NK-92 (cell line): ENCODE measurements around the gene TMEM80.

Source experiments
- DNase-seq: peaks from one replicate; lab custom pipeline; 2025; ENCODE audit not compliant: unreplicated experiment; lab: John Stamatoyannopoulos, UW

Gene TMEM80

DNA sequence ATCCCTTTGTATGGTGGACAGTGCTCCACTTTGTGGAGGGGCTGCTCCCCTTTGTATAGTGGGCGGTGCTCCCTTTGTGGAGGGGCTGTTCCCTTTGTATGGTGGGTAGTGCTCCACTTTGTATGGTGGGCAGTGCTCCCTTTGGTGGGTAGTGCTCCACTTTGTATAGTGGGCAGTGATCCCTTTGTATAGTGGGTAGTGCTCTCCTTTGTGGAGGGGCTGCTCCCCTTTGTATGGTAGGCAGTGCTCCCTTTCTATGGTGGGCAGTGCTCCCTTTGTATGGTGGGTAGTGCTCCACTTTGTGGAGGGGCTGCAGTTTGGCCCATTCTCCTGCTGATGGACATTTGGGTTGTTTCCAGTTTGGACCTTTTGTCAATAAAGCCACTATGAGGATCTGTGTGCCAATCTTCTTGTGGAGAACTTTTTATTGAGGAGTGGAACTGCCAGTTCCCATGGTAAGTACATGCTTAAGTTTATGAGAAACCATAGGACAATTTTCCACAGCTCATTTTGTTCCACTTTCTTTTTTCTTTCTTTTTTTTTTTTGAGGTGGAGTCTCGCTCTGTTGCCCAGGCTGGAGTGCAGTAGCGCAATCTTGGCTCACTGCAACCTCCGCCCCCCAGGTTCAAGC, 47.1 kb downstream of the TMEM80 start:
- no peak for DNase-seq

DNA sequence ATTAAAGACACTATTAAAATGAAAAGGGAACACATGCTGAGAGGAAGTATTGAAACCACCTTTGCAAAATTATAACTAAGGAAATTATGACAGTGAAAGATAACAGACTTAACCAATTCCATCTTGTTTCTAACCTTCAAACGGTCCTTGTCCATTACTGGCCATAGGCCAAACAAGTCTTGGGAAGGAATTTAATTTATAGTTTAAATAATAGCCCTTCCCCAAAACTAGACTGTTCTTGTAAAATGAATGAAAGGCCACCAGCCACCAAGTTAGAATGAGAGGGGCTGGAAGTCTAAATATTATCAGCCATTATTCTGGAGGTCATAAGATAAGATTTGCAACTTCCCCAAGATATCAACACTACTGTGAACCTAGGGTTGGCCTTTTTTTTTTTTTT, 49.8 kb downstream of the TMEM80 start:
- no peak for DNase-seq

DNA sequence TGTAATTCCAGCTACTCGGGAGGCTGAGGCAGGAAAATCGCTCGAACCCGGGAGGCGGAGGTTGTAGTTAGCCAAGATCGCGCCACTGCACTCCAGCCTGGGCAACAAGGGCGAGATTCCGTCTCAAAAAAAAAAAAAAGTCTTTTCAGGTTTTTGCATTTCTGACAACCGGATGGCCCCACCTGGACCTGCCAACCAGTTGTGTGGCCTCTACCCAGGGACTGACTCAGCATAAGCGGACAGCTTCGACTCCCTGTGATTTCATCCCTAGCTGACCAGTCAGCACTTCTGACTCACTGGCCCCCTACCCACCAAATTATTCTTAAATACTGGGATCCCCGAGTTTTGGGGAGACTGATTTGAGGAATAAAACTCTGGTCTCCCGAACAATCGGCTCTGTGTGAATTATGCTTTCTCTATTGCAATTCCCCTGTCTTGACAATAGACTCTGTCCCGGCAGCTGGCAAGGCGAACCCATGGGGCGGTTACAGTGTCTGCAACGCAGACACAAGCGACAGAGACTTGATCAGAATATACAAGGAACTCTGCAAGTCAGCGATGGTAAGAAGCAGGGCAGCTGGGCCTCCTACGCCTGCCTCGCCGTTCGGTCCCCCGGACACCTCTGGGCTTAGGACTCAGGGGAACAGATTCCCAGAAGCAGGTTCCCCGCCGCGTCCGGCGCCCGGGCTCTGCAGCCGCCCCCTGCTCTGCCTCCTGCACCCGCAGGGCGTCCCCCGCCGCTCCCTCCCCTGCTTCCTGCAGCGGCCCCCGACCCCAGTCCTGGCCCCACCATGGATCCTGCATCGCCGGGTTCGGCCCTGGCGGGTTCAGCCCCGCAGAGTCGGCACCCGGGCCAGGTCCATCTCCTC, 50.9 kb downstream of the TMEM80 start:
- DNase-seq: no peak

DNA sequence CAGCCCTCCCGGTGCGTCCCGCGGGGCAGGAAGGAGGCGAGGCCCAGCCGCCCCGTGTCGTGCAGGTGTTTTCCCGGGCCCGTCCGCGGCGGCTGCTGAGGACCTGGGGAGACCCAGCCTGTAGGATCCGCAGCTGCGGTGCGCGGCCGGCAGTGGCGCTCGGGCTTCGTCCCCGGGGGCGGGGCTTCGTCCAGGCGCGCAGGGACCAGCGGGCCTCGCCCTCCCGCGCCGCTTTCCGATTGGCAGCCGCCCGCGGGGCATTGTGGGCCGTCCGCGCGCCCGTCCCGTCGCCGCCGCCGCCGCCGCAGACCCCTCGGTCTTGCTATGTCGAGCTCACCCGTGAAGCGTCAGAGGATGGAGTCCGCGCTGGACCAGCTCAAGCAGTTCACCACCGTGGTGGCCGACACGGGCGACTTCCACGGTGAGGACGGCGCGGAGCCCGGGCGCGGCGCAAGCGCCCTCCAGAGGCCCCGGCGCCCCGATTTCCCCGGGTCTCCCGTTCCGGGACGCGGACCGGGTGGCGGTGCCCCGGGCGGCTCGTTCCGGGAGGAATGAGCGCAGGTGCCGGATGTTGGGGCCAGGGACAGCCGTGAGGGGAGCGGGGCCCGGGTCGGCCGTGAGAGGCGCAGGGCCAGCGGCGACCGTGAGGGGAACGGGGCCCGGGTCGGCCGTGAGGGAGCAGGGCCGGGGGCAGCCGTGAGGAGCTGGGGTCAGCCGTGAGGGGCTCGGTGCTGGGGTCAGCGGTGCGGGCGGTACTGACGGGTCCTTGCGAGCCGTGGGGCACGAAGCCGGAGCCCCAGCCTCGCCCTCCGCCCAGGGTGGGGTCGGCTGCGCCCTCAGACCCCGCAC, 51.8 kb downstream of the TMEM80 start, which contains the start of gene TALDO1:
TSS of gene TALDO1 (plus strand) at position 307 of the 849 bp plus-strand sequence. CDS start at position 325, 18 bp downstream.
- DNase-seq: no peak

DNA sequence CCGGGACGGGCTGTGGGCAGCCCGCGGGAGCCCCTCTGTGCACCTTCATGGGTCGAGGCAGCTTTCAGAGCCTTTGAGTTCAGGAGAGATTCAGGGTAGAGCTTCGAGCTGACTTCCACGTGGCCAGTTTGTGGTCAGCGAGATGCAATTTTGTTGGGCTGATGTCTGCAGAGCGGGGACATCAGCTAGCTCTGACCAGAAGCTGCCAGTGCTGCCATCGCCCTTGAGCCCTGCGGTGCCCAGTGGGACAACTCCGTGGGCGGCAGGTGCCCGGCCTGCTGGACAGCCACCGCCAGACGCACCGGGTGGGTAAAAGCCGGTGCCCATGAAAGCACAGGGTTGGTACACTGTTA, 52.4 kb downstream of the TMEM80 start:
- DNase-seq: no peak

DNA sequence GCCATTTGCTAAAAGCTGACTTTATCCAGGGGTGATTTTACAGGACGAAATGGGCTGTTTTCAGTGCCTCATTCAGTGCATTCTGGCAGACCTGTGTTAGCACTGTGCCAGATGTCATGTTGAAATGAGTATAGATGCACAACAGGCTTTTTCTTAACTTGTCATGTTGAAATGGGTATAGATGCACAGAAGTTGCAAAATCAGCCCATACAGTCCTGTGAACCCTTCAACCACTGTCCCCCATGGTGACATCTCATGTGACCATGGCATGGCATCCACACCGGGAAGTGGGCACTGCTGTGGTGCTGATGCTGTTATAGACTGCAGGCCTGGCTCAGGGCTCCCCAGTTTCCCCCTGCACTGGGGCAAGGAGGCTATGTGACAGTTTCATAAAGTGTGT, 54.1 kb downstream of the TMEM80 start:
- DNase-seq: no peak
